Measurements from ENCODE around the gene LASP1. TPM values are rescaled to one million over a fixed set of nuclear protein-coding genes. Genes with fewer than 3 reads are reported as not detected.

The LASP1 gene
- total RNA-seq, 4 donors from 2014 or later, result 117 to 553 (median 307) TPM

GRCh38 chr17:38883592-38884526 is 14.0 kb downstream of the LASP1 start:
- WGBS, 2 donors (ENCODE audit: low coverage in 1 of 2), result 65% methylated on average over 9 to 19 of the region's 19 CpGs
- in situ Hi-C loops (cut with MboI; ENCODE audit: low pct_ligation_motif_present in 1 of 4, low pct_unique_long_range_greater_than_20kb in 1 of 4, low sequenced_read_pairs in 3 of 4) (no loop called here), intact Hi-C loops (cut with DNase I; ENCODE audit: low total_unique reads) (no loop called here)
- H3K9me3 ChIP-seq, result no peaks in the 10 kb centered on the region
- H3K36me3 ChIP-seq, result peaks cover 0 to 7% (median 0%) of the 10 kb centered on the region in 4 donors
- DNase-seq, result no peak
- peaks cover 60 to 99% (median 78%) of the 10 kb centered on the region in 4 donors for H3K4me1 ChIP-seq
- no peak for TF ChIP-seq POLR2A (IDR thresholded peaks at IDR 0.05)
- TF ChIP-seq CTCF (IDR thresholded peaks at IDR 0.05), result peak in 1 of 5 experiments; percentile 8
- no peak for TF ChIP-seq POLR2AphosphoS5 (IDR thresholded peaks at IDR 0.05)
- TF ChIP-seq EP300 (IDR thresholded peaks at IDR 0.05; ENCODE audit: low read depth), result no peak
- H3K27ac ChIP-seq, result peak overlapping the region; percentile 25 to 73 (median 53)
- peak overlapping the region in 1 of 4 donors; percentile 3 for H3K4me3 ChIP-seq
- H3K27me3 ChIP-seq, result no peaks in the 10 kb centered on the region

GRCh38 chr17:38885044-38885727 is 15.3 kb downstream of the LASP1 start:
- peak; percentile 55 for DNase-seq
- peaks cover 50 to 90% (median 68%) of the 10 kb centered on the region in 4 donors for H3K4me1 ChIP-seq
- intact Hi-C loops (cut with DNase I; ENCODE audit: low total_unique reads) (no loop called here), in situ Hi-C loops (cut with MboI; ENCODE audit: low pct_ligation_motif_present in 1 of 4, low pct_unique_long_range_greater_than_20kb in 1 of 4, low sequenced_read_pairs in 3 of 4) (no loop called here)
- H3K27ac ChIP-seq, result peak overlapping the region; percentile 25 to 54 (median 46)
- H3K36me3 ChIP-seq, result no peaks in the 10 kb centered on the region
- H3K9me3 ChIP-seq, result no peaks in the 10 kb centered on the region
- no peaks in the 10 kb centered on the region for H3K27me3 ChIP-seq
- TF ChIP-seq EP300 (IDR thresholded peaks at IDR 0.05; ENCODE audit: low read depth) (peak; percentile 38), POLR2A (IDR thresholded peaks at IDR 0.05) (peak; percentile 17), CTCF (IDR thresholded peaks at IDR 0.05) (no peak), POLR2AphosphoS5 (IDR thresholded peaks at IDR 0.05) (peak in 2 of 3 donors; percentile 43)
- H3K4me3 ChIP-seq, result no peak overlapping the region
- 40 to 64% methylated on average over 1 to 9 of the region's 9 CpGs for WGBS, 2 donors (ENCODE audit: low coverage in 1 of 2)

- in situ Hi-C loops (cut with MboI; ENCODE audit: low pct_ligation_motif_present in 1 of 4, low pct_unique_long_range_greater_than_20kb in 1 of 4, low sequenced_read_pairs in 3 of 4), result no loop called here
- H3K36me3 ChIP-seq, result peaks cover 0 to 3% (median 0%) of the 10 kb centered on the region in 4 donors
- DNase-seq, result no peak
- H3K9me3 ChIP-seq, result no peaks in the 10 kb centered on the region
- 62 to 83% methylated on average over 2 to 11 of the region's 11 CpGs for WGBS, 2 donors (ENCODE audit: low coverage in 1 of 2)
- H3K27ac ChIP-seq, result peak overlapping the region; percentile 44 to 54 (median 46)
- no peak overlapping the region for H3K4me3 ChIP-seq
- intact Hi-C loops (cut with DNase I; ENCODE audit: low total_unique reads), result no loop called here
- H3K4me1 ChIP-seq, result peaks cover 43 to 87% (median 60%) of the 10 kb centered on the region in 4 donors
- no peaks in the 10 kb centered on the region for H3K27me3 ChIP-seq
- TF ChIP-seq EP300 (IDR thresholded peaks at IDR 0.05; ENCODE audit: low read depth) (no peak), CTCF (IDR thresholded peaks at IDR 0.05) (no peak), POLR2A (IDR thresholded peaks at IDR 0.05) (no peak), POLR2AphosphoS5 (IDR thresholded peaks at IDR 0.05) (no peak)
These were observed 16.1 kb downstream of the LASP1 start for GRCh38 chr17:38885728-38886642.

Measured in transverse colon (tissue), 4 donors.